Stimulated activated CD8-positive, alpha-beta memory T cell treated with anti-CD3 and anti-CD28 coated beads, Interleukin-15, amount 100 ng/mL, for 4 hours (primary cell): Measurements from ENCODE around the gene FAM167B.
"Not testable (repeated sequence)": the region's sequence is repeated elsewhere in the genome, so short reads cannot be mapped to it uniquely, and the experiment has no call there.

Experiments used
- DNase-seq, 2 donors: peaks; one replicate each; pipeline ENCODE4 v3.0.0-alpha.2; 2020; ENCODE audit warnings: low read depth in 2 of 2

Gene FAM167B

GRCh38 chr1:32257227-32257508 is 10.1 kb downstream of the FAM167B start:
- DNase-seq, result no peak

GRCh38 chr1:32263236-32263593 is 16.2 kb downstream of the FAM167B start:
- DNase-seq, result not testable (repeated sequence)

GRCh38 chr1:32263744-32264143 is 16.7 kb downstream of the FAM167B start:
- no peak for DNase-seq

- DNase-seq, result no peak
Measured at GRCh38 chr1:32265846-32266245, 18.8 kb downstream of the FAM167B start.

- DNase-seq, result no peak
Measured at GRCh38 chr1:32266921-32267591, 20.0 kb downstream of the FAM167B start.

- no peak for DNase-seq
Measured at GRCh38 chr1:32269744-32270143, 22.7 kb downstream of the FAM167B start.

GRCh38 chr1:32272557-32273390 is 25.8 kb downstream of the FAM167B start:
- no peak for DNase-seq

- DNase-seq, result peak; percentile 73 to 91
Measured at GRCh38 chr1:32273391-32274208, 26.6 kb downstream of the FAM167B start.

- no peak for DNase-seq
Measured at GRCh38 chr1:32274646-32275340, 27.8 kb downstream of the FAM167B start.

- no peak for DNase-seq
Measured at GRCh38 chr1:32275424-32275823, 28.4 kb downstream of the FAM167B start.

GRCh38 chr1:32276032-32276782 is 29.2 kb downstream of the FAM167B start:
- DNase-seq, result no peak

- DNase-seq, result not testable (repeated sequence)
Measured at GRCh38 chr1:32284777-32285176, 37.8 kb downstream of the FAM167B start.

- DNase-seq, result no peak
Measured at GRCh38 chr1:32285658-32286057, 38.6 kb downstream of the FAM167B start.

- no peak for DNase-seq
Measured at GRCh38 chr1:32286763-32287162, 39.7 kb downstream of the FAM167B start.

- no peak for DNase-seq
Measured at GRCh38 chr1:32289256-32289655, 42.2 kb downstream of the FAM167B start.

GRCh38 chr1:32291145-32291707 is 44.2 kb downstream of the FAM167B start:
- DNase-seq, result no peak

- DNase-seq, result peak; percentile 94 to 96
Measured at GRCh38 chr1:32291708-32292538, 44.9 kb downstream of the FAM167B start, which contains the start of gene HDAC1. TSS of gene HDAC1 (plus strand) at chr1:32292083. CDS start at chr1:32292170, 87 bp downstream.

- DNase-seq, result not testable (repeated sequence)
Measured at GRCh38 chr1:32298211-32298610, 51.2 kb downstream of the FAM167B start.
